HG02852 (cell line): ENCODE data around the gene SCGN.

Experiments
- ATAC-seq: cut with Tn5 transposase; IDR thresholded peaks from one replicate; pipeline ENCODE4 v1.9.1; 2021; ENCODE audit warnings: mild to moderate bottlenecking, moderate library complexity; ENCODE audit not compliant: unreplicated experiment

SCGN gene

GRCh38 chr6:25684565-25684964 lies 32.5 kb downstream of the SCGN start:
- ATAC-seq: no peak

GRCh38 chr6:25685251-25685650 lies 33.2 kb downstream of the SCGN start:
- no peak for ATAC-seq

GRCh38 chr6:25685896-25686295 lies 33.9 kb downstream of the SCGN start:
- no peak for ATAC-seq

GRCh38 chr6:25686856-25687255 lies 34.8 kb downstream of the SCGN start:
- no peak for ATAC-seq

- no peak for ATAC-seq
Measured at GRCh38 chr6:25689966-25690365, 38.0 kb downstream of the SCGN start.

- ATAC-seq: no peak
Measured at GRCh38 chr6:25691894-25692293, 39.9 kb downstream of the SCGN start.

- ATAC-seq: no peak
Measured at GRCh38 chr6:25692472-25692871, 40.5 kb downstream of the SCGN start.

- ATAC-seq: no peak
Measured at GRCh38 chr6:25694366-25694765, 42.4 kb downstream of the SCGN start.

- ATAC-seq: no peak
Measured at GRCh38 chr6:25695671-25696070, 43.7 kb downstream of the SCGN start.

- ATAC-seq: no peak
Measured at GRCh38 chr6:25697537-25698340, 45.7 kb downstream of the SCGN start.

- no peak for ATAC-seq
Measured at GRCh38 chr6:25698631-25699030, 46.6 kb downstream of the SCGN start.

GRCh38 chr6:25699649-25700048 lies 47.6 kb downstream of the SCGN start:
- ATAC-seq: no peak

- ATAC-seq: no peak
Measured at GRCh38 chr6:25700761-25701160, 48.7 kb downstream of the SCGN start.

- ATAC-seq: no peak
Measured at GRCh38 chr6:25701807-25702206, 49.8 kb downstream of the SCGN start.

GRCh38 chr6:25703005-25703404 lies 51.0 kb downstream of the SCGN start:
- no peak for ATAC-seq

- ATAC-seq: no peak
Measured at GRCh38 chr6:25704001-25704400, 52.0 kb downstream of the SCGN start.

- ATAC-seq: no peak
Measured at GRCh38 chr6:25706314-25707014, 54.4 kb downstream of the SCGN start.

GRCh38 chr6:25709761-25710160 lies 57.7 kb downstream of the SCGN start:
- ATAC-seq: no peak

GRCh38 chr6:25710287-25710686 lies 58.3 kb downstream of the SCGN start:
- ATAC-seq: no peak

GRCh38 chr6:25713824-25714223 lies 61.8 kb downstream of the SCGN start:
- no peak for ATAC-seq

- no peak for ATAC-seq
Measured at GRCh38 chr6:25714765-25715164, 62.8 kb downstream of the SCGN start.

- ATAC-seq: no peak
Measured at GRCh38 chr6:25715794-25716193, 63.8 kb downstream of the SCGN start.
